ENCODE measurements around the gene HSPH1. TPM values are rescaled to one million over a fixed set of nuclear protein-coding genes. Genes with fewer than 3 reads are reported as not detected.

Gene HSPH1
- total RNA-seq, 1 donor from 2014 or later: 26.3 TPM

DNA sequence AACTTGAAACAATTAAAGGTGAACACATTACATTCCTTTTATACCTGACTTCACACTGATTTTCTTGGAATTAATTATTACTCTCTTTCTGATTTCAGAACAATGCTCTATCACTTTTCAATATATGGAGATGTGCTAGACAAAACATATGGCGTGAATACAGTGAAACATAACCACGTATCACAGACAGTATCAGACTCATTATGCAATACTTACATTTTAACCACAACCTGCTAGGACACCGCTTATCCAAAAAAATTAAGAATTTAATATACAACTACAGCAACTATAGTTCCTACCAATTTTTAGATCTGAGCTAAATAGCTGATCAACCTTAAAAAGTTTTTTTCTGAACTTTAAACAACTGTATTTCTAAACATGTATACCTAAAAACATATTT lies 9.9 kb downstream of the HSPH1 start:
- H3K36me3 ChIP-seq (ENCODE audit: control insufficient read depth, insufficient read depth, low read length): peaks cover 4% of the 10 kb centered on the region
- FAIRE-seq: no peak
- no peaks in the 10 kb centered on the region for H3K27me3 ChIP-seq (ENCODE audit: control insufficient read depth, insufficient read depth, low read length)
- no peak overlapping the region for H3K4me3 ChIP-seq (ENCODE audit: low read depth, low read length)
- DNase-seq (ENCODE audit: low read depth): no peak
- no peak for TF ChIP-seq CTCF (IDR thresholded peaks at IDR 0.05; ENCODE audit: insufficient read depth, low read length, severe bottlenecking)

DNA sequence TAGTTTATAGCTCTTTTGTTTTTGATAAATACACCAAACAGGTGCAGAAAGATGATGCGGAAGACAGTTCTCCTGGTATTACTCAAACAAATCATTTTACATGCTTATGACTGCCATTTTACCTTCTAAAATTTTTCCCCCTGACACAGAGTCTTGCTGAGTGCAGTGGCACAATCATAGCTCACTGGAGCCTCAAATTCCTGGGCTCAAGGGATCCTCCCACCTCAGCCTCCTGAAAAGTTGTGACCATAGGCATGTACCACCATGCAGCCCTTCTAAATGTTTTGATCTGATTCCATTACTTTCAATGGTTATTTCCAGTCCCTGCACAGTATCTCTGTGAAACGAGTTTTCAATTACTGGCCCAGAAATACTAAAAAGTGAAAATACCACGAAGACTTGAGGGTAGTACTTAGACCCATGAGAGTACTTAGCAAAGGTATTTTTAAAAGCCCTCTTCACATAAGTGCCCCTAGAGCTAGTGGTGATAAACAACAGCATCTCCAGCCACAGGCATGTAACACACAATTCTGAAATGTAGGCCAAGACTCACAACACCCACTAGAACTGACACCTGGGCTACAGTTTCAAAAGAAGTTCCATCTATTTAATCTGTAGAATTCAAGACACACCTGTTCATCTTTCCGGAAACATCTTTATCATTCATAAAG lies 11.3 kb downstream of the HSPH1 start:
- H3K36me3 ChIP-seq (ENCODE audit: control insufficient read depth, insufficient read depth, low read length): peaks cover 5% of the 10 kb centered on the region
- no peak for FAIRE-seq
- H3K27me3 ChIP-seq (ENCODE audit: control insufficient read depth, insufficient read depth, low read length): no peaks in the 10 kb centered on the region
- DNase-seq (ENCODE audit: low read depth): no peak
- H3K4me3 ChIP-seq (ENCODE audit: low read depth, low read length): no peak overlapping the region
- TF ChIP-seq CTCF (IDR thresholded peaks at IDR 0.05; ENCODE audit: insufficient read depth, low read length, severe bottlenecking): no peak

DNA sequence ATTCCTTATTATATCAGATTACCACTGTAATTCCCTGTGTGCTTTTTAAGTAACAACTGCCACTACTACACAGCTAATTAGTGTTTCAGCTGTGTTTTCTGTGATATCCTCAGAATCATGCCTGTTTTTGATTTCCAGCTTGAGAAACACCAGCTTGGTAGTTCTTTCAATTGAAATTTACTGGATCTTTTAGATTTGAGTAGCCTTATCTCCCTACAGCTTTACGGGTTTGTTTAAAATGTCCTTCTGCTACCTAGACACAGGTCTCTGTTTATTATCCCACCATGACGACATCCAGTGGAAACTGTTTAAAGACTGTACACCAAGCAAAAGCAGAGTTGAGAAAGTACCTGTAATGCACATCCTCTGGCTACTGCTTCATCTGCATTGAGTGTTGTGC lies 12.1 kb downstream of the HSPH1 start:
- no peak for TF ChIP-seq CTCF (IDR thresholded peaks at IDR 0.05; ENCODE audit: insufficient read depth, low read length, severe bottlenecking)
- H3K4me3 ChIP-seq (ENCODE audit: low read depth, low read length): no peak overlapping the region
- FAIRE-seq (no peak), DNase-seq (ENCODE audit: low read depth) (no peak)
- no peaks in the 10 kb centered on the region for H3K27me3 ChIP-seq (ENCODE audit: control insufficient read depth, insufficient read depth, low read length)
- H3K36me3 ChIP-seq (ENCODE audit: control insufficient read depth, insufficient read depth, low read length): peaks cover 5% of the 10 kb centered on the region

DNA sequence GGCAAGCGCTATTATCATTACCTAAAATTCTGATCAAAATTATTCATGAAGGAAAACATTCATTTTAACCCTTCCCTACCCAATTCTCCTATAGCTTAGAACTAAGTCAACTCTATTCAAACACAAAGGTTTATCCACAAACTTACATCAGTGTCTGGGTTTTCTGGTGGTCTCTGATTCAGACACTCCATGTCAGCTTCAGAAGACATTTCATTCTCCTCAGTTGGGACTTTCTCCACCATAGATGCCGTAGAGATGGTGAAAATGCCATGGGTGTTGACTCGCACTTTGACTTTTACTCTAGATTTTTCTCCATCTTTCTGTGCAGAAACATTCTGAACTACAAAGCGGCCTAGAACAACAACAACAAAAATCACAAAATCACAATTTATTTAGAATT lies 16.3 kb downstream of the HSPH1 start:
- no peak for TF ChIP-seq CTCF (IDR thresholded peaks at IDR 0.05; ENCODE audit: insufficient read depth, low read length, severe bottlenecking)
- Histone ChIP-seq H3K36me3 (ENCODE audit: control insufficient read depth, insufficient read depth, low read length) (peaks cover 5% of the 10 kb centered on the region), H3K27me3 (ENCODE audit: control insufficient read depth, insufficient read depth, low read length) (no peaks in the 10 kb centered on the region), H3K4me3 (ENCODE audit: low read depth, low read length) (no peak overlapping the region)
- FAIRE-seq (no peak), DNase-seq (ENCODE audit: low read depth) (no peak)

GRCh38 chr13:31138515-31138914 lies 23.2 kb downstream of the HSPH1 start:
- DNase-seq (ENCODE audit: low read depth): no peak
- no peak for FAIRE-seq
- no peak for TF ChIP-seq CTCF (IDR thresholded peaks at IDR 0.05; ENCODE audit: insufficient read depth, low read length, severe bottlenecking)
- Histone ChIP-seq H3K4me3 (ENCODE audit: low read depth, low read length) (no peak overlapping the region), H3K27me3 (ENCODE audit: control insufficient read depth, insufficient read depth, low read length) (no peaks in the 10 kb centered on the region), H3K36me3 (ENCODE audit: control insufficient read depth, insufficient read depth, low read length) (peaks cover 12% of the 10 kb centered on the region)

DNA sequence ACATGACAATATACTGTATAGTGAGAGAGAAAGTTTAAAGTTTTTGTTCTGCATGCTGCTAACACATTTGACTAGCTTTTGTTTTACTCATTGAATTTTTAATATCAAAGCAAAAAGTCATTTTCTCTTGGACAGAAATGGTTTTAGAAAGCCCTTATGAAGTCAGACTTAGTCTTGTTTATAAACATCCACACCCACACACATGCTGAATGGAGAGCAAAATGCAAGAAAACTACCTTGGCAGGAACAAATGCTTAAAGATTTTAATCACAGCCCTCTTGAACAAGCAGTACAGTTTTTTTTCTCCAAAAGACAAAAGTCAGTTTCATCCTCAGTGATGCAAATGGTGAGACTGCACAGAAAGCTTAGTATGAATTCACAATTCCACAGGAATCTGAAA lies 25.0 kb downstream of the HSPH1 start:
- TF ChIP-seq CTCF (IDR thresholded peaks at IDR 0.05; ENCODE audit: insufficient read depth, low read length, severe bottlenecking): no peak
- Histone ChIP-seq H3K4me3 (ENCODE audit: low read depth, low read length) (no peak overlapping the region), H3K27me3 (ENCODE audit: control insufficient read depth, insufficient read depth, low read length) (no peaks in the 10 kb centered on the region), H3K36me3 (ENCODE audit: control insufficient read depth, insufficient read depth, low read length) (peaks cover 10% of the 10 kb centered on the region)
- DNase-seq (ENCODE audit: low read depth) (no peak), FAIRE-seq (no peak)
